Measurements from ENCODE around the gene FRMD4B. TPM values are rescaled to one million over a fixed set of nuclear protein-coding genes. Genes with fewer than 3 reads are reported as not detected.

The FRMD4B gene
- total RNA-seq, 4 donors from 2014 or later: 10.5 to 22.0 (median 14.8) TPM

- Histone ChIP-seq H3K36me3 (no peaks in the 10 kb centered on the region), H3K9me3 (no peaks in the 10 kb centered on the region), H3K27me3 (no peaks in the 10 kb centered on the region), H3K4me3 (no peak overlapping the region), H3K4me1 (peaks cover 0 to 24% (median 13%) of the 10 kb centered on the region in 4 donors), H3K27ac (replicated peaks in 1 of 4) (no peak overlapping the region)
- 85% methylated on average over 3 of the region's 3 CpGs for WGBS
- no peak for TF ChIP-seq POLR2A (IDR thresholded peaks at IDR 0.05; ENCODE audit: low read depth)
- no peak for TF ChIP-seq CTCF (IDR thresholded peaks at IDR 0.05)
- no peak for TF ChIP-seq EP300 (IDR thresholded peaks at IDR 0.05)
- no peak for TF ChIP-seq POLR2AphosphoS5 (IDR thresholded peaks at IDR 0.05)
- DNase-seq (ENCODE audit: extremely low spot score): no peak
- intact Hi-C loops (cut with DNase I): no loop called here
These were observed 242.3 kb downstream of the FRMD4B start for GRCh38 chr3:69143612-69144011.

- no peak overlapping the region for H3K27ac ChIP-seq (replicated peaks in 1 of 4)
- H3K4me1 ChIP-seq: peaks cover 0 to 24% (median 13%) of the 10 kb centered on the region in 4 donors
- no peak for TF ChIP-seq CTCF (IDR thresholded peaks at IDR 0.05)
- H3K9me3 ChIP-seq: no peaks in the 10 kb centered on the region
- DNase-seq (ENCODE audit: extremely low spot score): no peak
- H3K4me3 ChIP-seq: no peak overlapping the region
- intact Hi-C loops (cut with DNase I): no loop called here
- H3K36me3 ChIP-seq: no peaks in the 10 kb centered on the region
- WGBS: 47% methylated on average over 4 of the region's 4 CpGs
- no peaks in the 10 kb centered on the region for H3K27me3 ChIP-seq
These were observed 243.0 kb downstream of the FRMD4B start for GRCh38 chr3:69142797-69143454.

DNA sequence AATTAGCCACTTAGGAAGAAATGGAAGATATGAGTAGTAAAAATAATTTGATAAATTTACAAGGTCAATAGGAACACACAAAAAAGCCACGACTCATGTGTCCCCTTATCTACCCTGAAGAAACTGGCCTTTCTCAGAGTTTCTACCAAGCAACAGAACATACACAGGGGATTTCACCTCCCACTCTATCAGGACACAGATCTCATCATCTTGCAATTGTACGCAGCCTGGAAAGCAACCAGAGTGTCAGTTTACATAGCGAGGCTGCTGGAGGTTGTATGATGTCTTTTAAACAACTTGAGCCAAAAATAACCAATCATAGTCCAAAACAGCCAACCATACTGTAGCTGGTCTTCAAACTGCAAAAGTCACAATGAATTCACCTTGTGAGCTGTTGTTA, 243.8 kb downstream of the FRMD4B start:
- Histone ChIP-seq H3K9me3 (no peaks in the 10 kb centered on the region), H3K27me3 (no peaks in the 10 kb centered on the region), H3K27ac (replicated peaks in 1 of 4) (no peak overlapping the region), H3K36me3 (no peaks in the 10 kb centered on the region), H3K4me1 (peaks cover 0 to 24% (median 13%) of the 10 kb centered on the region in 4 donors), H3K4me3 (no peak overlapping the region)
- no peak for DNase-seq (ENCODE audit: extremely low spot score)
- intact Hi-C loops (cut with DNase I): no loop called here
- WGBS: 11% methylated on average over 3 of the region's 3 CpGs
- TF ChIP-seq POLR2AphosphoS5 (IDR thresholded peaks at IDR 0.05) (no peak), EP300 (IDR thresholded peaks at IDR 0.05) (no peak), CTCF (IDR thresholded peaks at IDR 0.05) (no peak)

GRCh38 chr3:69141313-69141712, 244.6 kb downstream of the FRMD4B start:
- no peak for DNase-seq (ENCODE audit: extremely low spot score)
- no peaks in the 10 kb centered on the region for H3K27me3 ChIP-seq
- intact Hi-C loops (cut with DNase I): no loop called here
- no peak for TF ChIP-seq POLR2A (IDR thresholded peaks at IDR 0.05; ENCODE audit: low read depth)
- TF ChIP-seq EP300 (IDR thresholded peaks at IDR 0.05): no peak
- no peak for TF ChIP-seq POLR2AphosphoS5 (IDR thresholded peaks at IDR 0.05)
- no peak for TF ChIP-seq CTCF (IDR thresholded peaks at IDR 0.05)
- peaks cover 0 to 24% (median 13%) of the 10 kb centered on the region in 4 donors for H3K4me1 ChIP-seq
- no peak overlapping the region for H3K4me3 ChIP-seq
- no peak overlapping the region for H3K27ac ChIP-seq (replicated peaks in 1 of 4)
- no peaks in the 10 kb centered on the region for H3K36me3 ChIP-seq
- H3K9me3 ChIP-seq: no peaks in the 10 kb centered on the region

DNA sequence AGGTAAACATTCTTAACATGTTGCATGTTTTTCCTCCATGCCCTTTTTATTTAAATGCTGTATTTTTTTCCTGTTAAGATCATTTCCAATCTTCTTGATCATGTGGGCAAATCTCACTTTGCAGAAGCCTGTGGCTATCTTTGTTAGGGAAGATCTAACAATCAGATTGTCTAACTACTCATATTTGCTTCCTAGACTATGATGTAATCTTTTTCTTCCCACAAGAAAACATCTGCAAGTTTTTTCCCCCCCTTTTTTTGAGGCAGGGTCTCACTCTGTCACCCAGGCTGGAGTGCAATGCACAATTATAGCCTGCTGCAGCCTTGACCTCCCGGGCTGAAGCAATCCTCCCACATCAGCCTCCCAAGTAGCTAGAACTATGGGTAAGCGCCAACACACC, 248.5 kb downstream of the FRMD4B start:
- H3K36me3 ChIP-seq: no peaks in the 10 kb centered on the region
- no peak overlapping the region for H3K4me3 ChIP-seq
- no peak for DNase-seq (ENCODE audit: extremely low spot score)
- WGBS: 96% methylated on average over 2 of the region's 2 CpGs
- TF ChIP-seq CTCF (IDR thresholded peaks at IDR 0.05) (no peak), POLR2AphosphoS5 (IDR thresholded peaks at IDR 0.05) (no peak), POLR2A (IDR thresholded peaks at IDR 0.05; ENCODE audit: low read depth) (no peak), EP300 (IDR thresholded peaks at IDR 0.05) (no peak)
- H3K4me1 ChIP-seq: peaks cover 0 to 7% (median 6%) of the 10 kb centered on the region in 4 donors
- intact Hi-C loops (cut with DNase I): no loop called here
- H3K27ac ChIP-seq (replicated peaks in 1 of 4): no peak overlapping the region
- H3K27me3 ChIP-seq: no peaks in the 10 kb centered on the region
- H3K9me3 ChIP-seq: no peaks in the 10 kb centered on the region

Data from esophagus muscularis mucosa (tissue), 4 donors.